ENCODE results near the gene EXOC4. TPM values are rescaled to one million over a fixed set of nuclear protein-coding genes. Genes with fewer than 3 reads are reported as not detected.

EXOC4 gene
- total RNA-seq, 1 donor from 2014 or later, result 94.0 TPM

DNA sequence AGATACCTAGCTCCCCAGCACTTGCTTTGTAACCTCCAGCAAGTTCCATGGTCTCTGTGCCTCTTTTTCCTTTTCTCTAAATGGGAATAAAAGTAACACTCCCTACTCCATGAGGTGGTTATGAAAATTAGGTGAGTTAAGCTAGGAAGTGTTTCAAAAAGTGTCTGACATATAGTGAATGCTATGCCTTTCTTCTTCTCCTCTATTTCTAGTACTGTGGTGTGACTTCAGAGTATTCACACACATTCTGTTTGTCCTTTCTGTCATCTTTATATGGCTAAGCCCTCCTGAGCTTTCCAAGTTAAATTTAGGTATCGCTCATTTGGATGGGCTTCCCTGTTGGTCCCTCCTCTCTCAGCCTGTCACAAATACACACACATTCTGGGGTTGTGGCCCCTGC lies 229.7 kb downstream of the EXOC4 start:
- H3K27me3 Mint-ChIP-seq (ENCODE audit: unreplicated experiment), result peaks cover 1% of the 10 kb centered on the region
- no peak for DNase-seq (ENCODE audit: low spot score)
- no peaks in the 10 kb centered on the region for H3K9me3 Mint-ChIP-seq (ENCODE audit: unreplicated experiment)
- no peak overlapping the region for H3K27ac Mint-ChIP-seq (ENCODE audit: unreplicated experiment)
- no peak overlapping the region for H3K4me3 Mint-ChIP-seq (ENCODE audit: unreplicated experiment)
- no peaks in the 10 kb centered on the region for H3K36me3 Mint-ChIP-seq (ENCODE audit: low read depth, unreplicated experiment)
- TF ChIP-seq, protein P1, sequence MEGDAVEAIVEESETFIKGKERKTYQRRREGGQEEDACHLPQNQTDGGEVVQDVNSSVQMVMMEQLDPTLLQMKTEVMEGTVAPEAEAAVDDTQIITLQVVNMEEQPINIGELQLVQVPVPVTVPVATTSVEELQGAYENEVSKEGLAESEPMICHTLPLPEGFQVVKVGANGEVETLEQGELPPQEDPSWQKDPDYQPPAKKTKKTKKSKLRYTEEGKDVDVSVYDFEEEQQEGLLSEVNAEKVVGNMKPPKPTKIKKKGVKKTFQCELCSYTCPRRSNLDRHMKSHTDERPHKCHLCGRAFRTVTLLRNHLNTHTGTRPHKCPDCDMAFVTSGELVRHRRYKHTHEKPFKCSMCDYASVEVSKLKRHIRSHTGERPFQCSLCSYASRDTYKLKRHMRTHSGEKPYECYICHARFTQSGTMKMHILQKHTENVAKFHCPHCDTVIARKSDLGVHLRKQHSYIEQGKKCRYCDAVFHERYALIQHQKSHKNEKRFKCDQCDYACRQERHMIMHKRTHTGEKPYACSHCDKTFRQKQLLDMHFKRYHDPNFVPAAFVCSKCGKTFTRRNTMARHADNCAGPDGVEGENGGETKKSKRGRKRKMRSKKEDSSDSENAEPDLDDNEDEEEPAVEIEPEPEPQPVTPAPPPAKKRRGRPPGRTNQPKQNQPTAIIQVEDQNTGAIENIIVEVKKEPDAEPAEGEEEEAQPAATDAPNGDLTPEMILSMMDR (IDR thresholded peaks at IDR 0.05; ENCODE audit: unreplicated experiment), result no peak
- no peaks in the 10 kb centered on the region for H3K4me1 Mint-ChIP-seq (ENCODE audit: unreplicated experiment)

DNA sequence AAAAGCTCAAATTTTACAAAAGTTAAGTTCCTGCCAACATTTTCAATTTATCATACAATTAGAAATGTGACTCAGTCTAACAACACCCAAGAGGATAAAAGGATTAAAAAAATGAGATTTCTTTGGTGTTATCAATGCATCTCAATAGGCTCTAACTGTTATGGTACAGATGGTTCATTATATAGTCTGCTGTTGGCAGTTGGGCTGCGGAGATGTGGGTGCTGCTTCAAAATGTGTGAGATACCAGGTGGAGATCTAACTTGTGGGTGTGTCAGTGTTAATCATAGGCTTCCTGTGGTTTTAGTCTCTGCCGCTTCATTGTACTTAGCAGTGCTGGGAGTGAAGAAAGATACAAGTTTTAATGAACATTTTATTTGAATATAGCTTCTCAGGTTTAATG lies 231.2 kb downstream of the EXOC4 start:
- TF ChIP-seq, protein P1 (IDR thresholded peaks at IDR 0.05; ENCODE audit: unreplicated experiment), result no peak
- H3K9me3 Mint-ChIP-seq (ENCODE audit: unreplicated experiment), result no peaks in the 10 kb centered on the region
- no peak overlapping the region for H3K4me3 Mint-ChIP-seq (ENCODE audit: unreplicated experiment)
- H3K4me1 Mint-ChIP-seq (ENCODE audit: unreplicated experiment), result no peaks in the 10 kb centered on the region
- H3K27me3 Mint-ChIP-seq (ENCODE audit: unreplicated experiment), result no peaks in the 10 kb centered on the region
- H3K27ac Mint-ChIP-seq (ENCODE audit: unreplicated experiment), result no peak overlapping the region
- no peak for DNase-seq (ENCODE audit: low spot score)
- H3K36me3 Mint-ChIP-seq (ENCODE audit: low read depth, unreplicated experiment), result no peaks in the 10 kb centered on the region

DNA sequence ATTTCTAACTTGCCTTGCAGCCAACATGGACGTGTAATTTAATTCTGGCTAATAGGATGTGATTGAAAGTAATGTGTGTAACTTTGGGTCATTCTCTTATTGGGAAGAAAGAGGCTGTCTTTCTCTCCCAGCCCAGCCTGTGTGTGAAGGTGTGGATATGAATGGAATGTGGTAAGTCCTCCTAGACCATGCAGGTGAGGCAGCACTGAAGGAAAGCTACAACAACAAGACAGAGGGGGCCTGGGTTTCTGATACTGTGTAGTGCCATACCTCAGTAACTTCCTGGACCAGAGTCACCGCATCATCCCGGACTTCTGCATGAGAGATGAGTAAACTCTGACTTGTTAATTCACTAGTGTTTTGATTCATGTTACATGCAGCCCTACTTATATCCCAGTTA lies 237.0 kb downstream of the EXOC4 start:
- Mint-ChIP-seq H3K4me3 (ENCODE audit: unreplicated experiment) (no peak overlapping the region), H3K27ac (ENCODE audit: unreplicated experiment) (no peak overlapping the region), H3K27me3 (ENCODE audit: unreplicated experiment) (no peaks in the 10 kb centered on the region), H3K4me1 (ENCODE audit: unreplicated experiment) (no peaks in the 10 kb centered on the region), H3K36me3 (ENCODE audit: low read depth, unreplicated experiment) (no peaks in the 10 kb centered on the region), H3K9me3 (ENCODE audit: unreplicated experiment) (no peaks in the 10 kb centered on the region)
- no peak for DNase-seq (ENCODE audit: low spot score)
- TF ChIP-seq, protein P1 (IDR thresholded peaks at IDR 0.05; ENCODE audit: unreplicated experiment), result no peak

DNA sequence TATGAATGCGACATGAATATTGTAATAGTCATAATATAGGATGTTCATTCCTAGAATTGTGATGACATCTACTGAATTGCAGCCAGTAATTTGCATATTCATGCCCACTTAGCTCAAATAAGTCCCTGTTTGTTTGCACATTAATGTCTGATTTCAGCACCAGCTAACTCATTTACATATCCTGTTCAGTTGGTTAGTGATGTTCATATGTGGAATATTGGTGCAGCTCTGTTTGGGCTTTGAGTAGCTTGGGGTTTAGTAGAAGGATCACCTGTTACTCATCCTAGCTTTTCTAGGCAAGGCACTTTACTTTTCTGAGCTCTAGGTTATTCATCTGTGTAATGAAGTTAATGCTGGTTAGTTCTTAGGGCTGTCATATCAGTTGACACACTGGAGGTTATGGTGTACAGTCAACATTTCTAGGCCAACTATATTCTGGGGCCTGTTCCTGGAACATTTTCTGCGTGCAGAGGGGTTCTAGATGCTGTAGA lies 238.4 kb downstream of the EXOC4 start:
- Mint-ChIP-seq H3K4me1 (ENCODE audit: unreplicated experiment) (no peaks in the 10 kb centered on the region), H3K9me3 (ENCODE audit: unreplicated experiment) (no peaks in the 10 kb centered on the region), H3K4me3 (ENCODE audit: unreplicated experiment) (no peak overlapping the region), H3K27me3 (ENCODE audit: unreplicated experiment) (no peaks in the 10 kb centered on the region), H3K27ac (ENCODE audit: unreplicated experiment) (no peak overlapping the region), H3K36me3 (ENCODE audit: low read depth, unreplicated experiment) (no peaks in the 10 kb centered on the region)
- no peak for DNase-seq (ENCODE audit: low spot score)
- TF ChIP-seq, protein P1 (IDR thresholded peaks at IDR 0.05; ENCODE audit: unreplicated experiment), result no peak

DNA sequence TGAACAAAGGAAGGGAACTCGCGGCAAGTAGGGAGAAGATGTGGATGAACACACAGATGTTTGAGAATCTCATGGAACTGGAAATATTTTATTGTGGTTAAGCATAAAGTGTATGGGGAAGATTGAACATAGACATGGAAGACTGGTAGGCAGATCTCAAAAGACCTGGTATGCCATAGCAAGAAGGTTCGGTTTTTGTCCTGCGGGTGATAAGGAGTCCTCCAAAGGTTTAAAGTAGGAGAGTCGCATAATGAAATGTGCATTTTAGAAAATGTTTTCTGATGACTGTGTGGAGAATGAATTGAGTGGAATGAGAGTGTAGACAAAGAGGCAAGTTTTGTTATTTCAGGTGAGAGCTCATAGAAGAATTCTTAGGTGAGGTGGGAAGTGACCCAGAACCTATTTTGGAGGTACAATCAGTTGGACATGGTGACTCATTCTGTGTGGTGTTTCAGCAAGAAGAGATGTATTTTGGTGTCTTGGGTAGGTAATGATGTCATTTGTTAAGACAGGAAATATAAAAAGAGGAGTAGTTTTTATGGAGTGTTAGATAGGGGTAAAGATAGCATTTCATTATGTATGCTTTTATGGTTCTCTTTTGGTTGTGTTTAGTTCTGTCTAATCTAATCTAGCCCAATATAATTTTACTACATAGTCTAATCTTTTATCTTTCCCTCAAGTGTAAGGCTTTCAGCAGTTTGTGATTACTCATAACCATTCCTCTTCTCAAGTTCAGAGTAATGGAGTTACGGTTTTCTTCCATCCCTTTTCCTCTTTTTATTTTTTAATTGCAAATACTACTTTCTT lies 239.2 kb downstream of the EXOC4 start:
- no peaks in the 10 kb centered on the region for H3K36me3 Mint-ChIP-seq (ENCODE audit: low read depth, unreplicated experiment)
- no peak for DNase-seq (ENCODE audit: low spot score)
- H3K27ac Mint-ChIP-seq (ENCODE audit: unreplicated experiment), result no peak overlapping the region
- H3K9me3 Mint-ChIP-seq (ENCODE audit: unreplicated experiment), result no peaks in the 10 kb centered on the region
- TF ChIP-seq, protein P1 (IDR thresholded peaks at IDR 0.05; ENCODE audit: unreplicated experiment), result no peak
- H3K4me1 Mint-ChIP-seq (ENCODE audit: unreplicated experiment), result no peaks in the 10 kb centered on the region
- H3K27me3 Mint-ChIP-seq (ENCODE audit: unreplicated experiment), result peaks cover 2% of the 10 kb centered on the region
- no peak overlapping the region for H3K4me3 Mint-ChIP-seq (ENCODE audit: unreplicated experiment)
